HuH-7.5 (cell line): Measurements from ENCODE around the gene FLT4.

ENCODE experiments used
- DNase-seq: peaks from one replicate; pipeline ENCODE4 v3.0.0; 2011; ENCODE audit warnings: low spot score

Gene FLT4

DNA sequence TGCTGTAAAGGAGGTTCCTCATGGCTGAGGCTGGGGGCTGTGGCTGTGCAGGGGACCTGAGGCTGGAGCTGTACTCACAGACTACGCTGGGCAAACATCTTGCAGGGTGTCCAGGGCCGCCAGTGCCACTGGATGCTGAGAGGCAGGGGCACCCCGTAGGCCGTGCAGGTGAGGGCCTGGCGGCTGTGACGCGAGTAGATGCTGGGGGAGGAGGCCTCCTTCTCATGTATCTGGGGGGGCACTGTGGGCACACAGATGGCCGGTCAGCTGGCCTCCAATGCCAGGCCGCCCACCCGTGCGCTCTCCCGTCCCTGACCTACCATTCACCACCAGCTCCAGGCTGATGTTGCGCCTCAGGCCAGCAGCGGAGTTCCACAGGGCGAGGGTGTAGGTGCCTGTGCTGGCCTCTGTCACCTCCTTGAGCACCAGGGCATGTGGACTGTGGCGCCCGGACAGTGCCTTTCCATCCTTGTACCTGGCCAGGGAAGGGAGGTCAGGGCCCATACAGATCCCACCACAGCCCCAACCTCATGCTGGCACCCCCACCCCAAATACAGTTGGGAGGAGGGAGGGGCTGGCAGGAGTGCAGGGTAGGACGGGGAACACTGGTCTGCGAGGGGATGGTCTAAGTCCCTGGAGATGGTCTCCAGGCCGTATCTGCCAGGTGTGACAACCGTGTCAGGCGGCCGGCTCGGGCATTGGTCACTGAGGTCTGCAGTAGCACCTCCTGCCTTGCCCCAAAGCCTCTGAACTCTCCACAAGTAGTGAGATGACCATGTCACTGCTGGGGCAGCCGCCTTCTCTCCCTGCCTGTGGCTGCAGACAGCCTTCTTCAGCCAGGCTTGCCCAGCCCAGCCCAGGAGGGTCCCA is 23.4 kb downstream of the FLT4 start:
- no peak for DNase-seq

DNA sequence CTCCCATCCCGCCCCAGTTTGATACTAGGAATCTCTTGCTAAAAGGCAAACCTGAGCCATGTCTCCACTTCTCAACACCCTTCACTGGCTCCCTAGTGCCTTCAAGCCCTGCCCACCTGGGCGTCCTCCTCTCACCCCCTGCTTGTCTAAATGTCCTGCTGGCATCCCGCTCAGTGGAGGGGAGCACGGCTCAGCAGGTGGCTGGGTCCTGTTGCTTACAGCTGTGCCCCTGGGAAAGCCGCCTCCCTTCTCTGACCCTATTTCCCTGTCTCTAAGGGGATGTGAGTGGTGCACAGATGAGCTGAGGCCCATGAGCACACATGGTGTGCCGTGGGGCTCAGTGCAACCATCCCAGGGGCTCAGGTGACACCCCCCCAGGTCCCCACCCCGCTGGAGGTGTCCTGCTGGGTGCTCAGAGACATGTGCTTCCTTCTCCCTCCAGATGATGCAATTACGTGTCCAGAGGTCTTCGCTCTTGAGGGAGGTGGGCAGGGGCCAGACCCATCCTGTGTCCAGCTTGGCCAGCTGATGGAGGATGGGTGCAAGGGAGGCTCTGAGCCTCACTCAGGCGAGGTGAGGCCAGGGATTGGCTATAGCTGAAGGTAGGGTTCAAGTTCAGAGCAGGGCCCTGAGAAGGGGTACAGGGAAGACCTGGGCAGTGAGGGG is 24.1 kb downstream of the FLT4 start:
- DNase-seq = no peak

DNA sequence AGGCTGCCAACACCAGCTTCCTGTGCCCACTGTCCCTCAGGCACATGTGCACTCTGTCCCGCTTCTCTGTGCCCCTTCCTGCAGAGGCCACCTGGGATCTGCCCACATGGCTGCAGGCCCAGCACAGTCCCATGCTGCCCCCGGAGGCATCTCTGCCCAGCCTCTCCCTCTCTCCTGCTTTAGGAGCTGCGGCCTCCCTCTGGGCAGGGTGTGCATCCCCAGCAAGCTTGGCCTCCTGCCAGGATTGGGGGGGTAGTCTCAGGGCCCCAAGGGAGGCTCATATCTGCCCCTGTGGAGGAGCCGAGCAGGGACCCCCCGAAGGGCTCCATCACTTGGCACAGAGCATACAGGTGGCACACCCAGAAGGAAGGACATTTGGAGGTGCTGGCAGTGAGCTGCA is 24.8 kb downstream of the FLT4 start:
- no peak for DNase-seq

DNA sequence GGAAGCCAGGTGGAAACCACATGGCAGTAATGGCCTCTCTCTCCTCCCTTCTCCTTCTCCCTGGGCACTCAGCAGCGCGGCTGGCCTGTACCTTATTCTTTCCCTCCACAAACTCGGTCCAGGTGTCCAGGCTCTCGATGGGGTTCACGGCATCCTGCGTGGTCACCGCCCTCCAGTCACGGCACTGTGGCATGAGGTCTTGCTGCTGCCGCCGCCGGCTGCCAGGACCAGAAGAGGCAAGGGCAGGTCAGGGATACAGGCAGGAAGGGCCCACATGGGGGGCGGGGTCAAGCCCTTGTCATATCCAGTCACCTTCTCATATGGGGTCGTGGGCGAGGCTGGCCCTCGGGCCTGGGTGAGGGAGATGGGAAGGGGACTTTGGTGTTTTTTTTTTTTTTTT is 25.6 kb downstream of the FLT4 start:
- no peak for DNase-seq

DNA sequence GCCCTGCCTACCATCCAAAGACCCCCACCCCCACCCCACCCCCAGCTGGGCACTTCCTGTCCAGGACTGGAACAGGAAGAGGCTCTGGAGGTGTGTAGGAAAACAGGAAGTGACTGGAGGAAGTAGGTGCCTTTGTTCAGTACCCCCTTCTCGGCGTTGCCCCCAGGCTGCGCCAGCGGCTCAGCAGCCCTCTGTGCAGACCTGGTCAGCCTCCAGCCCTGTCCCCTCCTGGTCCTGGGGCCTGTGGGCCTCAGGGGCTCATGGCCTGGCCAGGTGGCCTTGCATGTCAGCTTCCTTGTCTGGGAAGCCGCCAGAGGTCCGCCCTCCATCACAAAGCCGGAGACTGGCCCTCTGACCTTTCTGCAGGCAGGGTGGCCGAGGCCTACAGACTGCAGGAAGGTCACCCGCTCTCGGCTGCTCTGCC is 26.0 kb downstream of the FLT4 start:
- DNase-seq = no peak

DNA sequence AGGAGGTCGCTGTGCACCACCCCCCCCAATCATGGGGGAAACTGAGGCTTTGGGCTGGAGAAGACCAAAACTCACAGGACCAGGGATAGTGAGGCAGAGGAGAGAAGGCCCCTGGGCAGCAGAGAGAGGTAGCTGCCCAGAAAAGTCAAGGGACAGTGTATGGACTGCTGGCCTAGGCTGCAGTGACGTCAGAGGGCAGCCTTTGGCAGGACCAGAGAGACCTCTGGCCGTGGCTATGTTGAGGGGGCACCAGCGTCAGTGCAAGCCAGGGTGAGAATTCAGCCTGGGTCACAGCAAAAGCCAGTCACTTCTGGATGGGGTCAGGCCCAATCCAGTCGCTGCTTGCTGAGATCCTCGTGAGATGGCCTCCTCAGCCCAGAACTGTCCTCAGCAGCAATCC is 26.5 kb downstream of the FLT4 start:
- DNase-seq = no peak

DNA sequence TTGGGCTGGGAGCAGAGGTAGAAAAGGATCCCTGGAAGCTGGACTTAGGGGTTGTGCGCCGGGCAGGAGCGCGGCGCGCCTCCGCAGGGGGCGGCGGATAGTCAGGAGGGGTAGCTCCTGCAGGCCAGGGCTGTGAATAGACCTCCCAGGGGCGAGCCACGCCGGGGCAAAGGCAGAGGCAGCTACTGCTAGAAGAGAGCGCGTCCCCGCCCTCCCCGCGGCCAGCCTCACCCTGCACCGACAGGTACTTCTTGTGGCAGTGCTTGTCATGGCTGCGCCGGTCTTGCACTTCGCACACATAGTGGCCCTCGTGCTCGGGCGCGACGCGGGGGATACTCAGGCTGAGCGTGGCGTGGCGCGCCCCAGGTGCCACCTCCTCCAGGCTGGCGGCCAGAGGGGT is 28.1 kb downstream of the FLT4 start:
- no peak for DNase-seq

- no peak for DNase-seq
Measured at GRCh38 chr5:180620014-180620413, 29.4 kb downstream of the FLT4 start.

DNA sequence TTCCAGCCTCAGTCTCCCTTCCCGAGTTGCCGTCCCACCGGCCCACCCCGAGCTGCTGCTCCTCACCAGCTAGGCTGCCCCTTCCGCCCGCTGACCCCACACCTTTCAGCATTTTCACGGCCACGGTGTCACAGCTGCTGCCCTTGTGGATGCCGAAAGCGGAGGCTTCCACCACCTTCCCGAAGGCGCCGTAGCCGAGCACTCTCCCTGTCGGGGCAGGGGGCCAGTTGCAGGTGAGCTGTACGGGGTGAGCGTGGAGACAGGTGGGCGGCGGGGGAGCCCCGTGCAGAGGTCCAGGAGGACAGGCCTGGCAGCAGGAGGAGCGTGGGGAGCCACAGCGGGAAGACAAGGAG is 29.9 kb downstream of the FLT4 start:
- DNase-seq = no peak

- no peak for DNase-seq
Measured at GRCh38 chr5:180618829-180619562, 30.4 kb downstream of the FLT4 start.

DNA sequence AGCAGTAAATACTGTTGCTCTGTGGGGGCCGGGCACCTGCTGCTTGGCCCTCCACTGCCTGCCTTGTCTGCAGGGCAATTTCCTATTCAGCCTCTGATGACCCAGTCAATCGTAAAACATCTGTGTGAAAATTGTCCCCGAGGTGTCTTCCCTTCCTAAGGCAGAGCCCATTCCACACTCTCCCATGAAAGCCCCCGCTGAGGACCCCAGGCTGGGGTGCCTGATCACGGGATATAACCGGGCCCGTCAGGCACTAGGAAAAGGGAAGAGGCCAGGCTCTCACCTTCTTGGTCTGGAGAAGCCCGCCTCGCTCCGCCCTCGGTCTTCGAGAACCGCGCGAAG is 30.9 kb downstream of the FLT4 start:
- DNase-seq = no peak

GRCh38 chr5:180613814-180614188 is 35.6 kb downstream of the FLT4 start:
- DNase-seq = no peak

DNA sequence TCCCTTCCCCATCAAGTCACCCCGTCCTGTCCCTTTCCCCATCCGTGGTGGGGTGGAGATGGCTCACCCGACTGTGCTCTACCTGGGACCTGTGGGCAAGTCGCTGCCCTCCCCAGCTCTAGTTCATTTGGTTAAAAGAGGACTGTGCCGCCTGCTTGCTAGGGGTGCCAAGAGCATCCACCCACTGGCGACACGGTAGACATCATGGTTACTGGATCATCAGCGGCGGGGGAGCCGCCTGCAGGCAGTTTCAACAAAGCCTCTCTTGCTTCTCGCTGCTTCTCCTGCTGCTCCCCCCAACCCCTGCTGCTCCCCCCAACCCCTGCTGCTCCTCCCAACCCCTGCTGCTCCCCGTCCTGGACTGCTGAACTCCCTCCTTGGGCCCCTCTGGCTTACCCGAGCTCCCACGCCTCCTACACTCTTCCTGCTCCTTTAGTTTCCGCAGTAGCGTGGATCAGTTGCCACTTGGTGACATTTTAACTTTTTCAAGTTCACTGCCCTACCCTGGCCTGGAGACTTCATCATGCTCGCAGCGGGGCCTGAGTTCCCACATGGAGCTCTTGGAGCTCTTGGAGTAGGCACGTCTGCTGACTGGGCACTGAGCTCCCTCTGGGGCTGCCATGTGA is 36.1 kb downstream of the FLT4 start:
- DNase-seq = no peak

DNA sequence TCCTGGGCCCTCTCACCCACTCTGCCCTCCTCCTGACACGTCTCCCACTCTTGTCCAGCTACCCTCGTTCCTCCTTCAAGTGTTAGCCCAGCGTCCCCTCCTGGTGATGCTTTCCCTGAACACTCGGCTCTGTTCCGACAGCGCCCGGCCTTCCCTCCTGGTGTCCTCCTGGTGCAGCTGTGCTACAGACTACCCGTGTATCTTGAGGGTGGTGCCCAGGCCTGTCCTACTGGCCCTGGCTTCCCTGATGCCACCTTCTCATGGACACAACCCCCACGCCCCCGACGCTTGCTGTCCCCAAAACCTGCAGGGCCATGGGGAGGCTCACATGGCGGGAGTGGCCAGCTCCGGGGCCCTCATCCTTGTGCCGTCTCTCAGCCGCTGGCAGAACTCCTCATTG is 36.7 kb downstream of the FLT4 start:
- no peak for DNase-seq

DNA sequence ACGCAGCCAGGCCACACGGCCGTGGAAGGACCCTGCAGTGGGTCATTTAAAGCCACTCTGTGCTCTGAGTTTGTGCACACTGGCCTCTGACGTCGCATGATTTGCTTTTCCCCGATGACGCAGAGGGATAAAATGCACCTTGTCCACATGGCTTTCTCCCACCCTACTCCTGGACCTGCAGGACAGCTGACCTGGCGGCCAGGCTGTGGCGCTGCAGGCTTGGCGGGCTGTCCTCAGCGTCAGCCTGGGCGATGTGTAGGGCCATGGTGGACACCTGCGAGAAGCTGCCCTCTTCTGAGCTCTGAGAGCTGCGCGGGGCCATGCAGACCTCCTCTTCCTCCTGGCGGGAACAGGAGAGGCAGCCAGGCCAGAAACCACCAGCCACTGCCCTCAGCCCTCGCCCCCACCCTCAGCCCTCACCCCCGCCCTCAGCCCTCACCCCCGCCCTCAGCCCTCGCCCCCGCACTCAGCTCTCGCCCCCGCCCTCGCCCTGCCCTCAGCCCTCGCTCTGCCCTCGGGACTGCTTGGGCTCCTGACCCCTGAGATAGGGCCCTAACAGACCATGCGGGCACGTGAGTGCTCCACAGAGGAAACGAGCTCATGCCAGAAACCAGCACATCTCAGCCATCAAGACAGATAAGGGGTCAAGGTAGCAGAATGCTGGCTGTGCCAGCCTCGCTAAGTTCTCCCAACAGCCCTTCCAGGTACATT is 38.1 kb downstream of the FLT4 start:
- peak; percentile 85 for DNase-seq

GRCh38 chr5:180609817-180610550 is 39.4 kb downstream of the FLT4 start:
- no peak for DNase-seq

GRCh38 chr5:180609386-180609785 is 40.0 kb downstream of the FLT4 start:
- no peak for DNase-seq

- DNase-seq = no peak
Measured at GRCh38 chr5:180608572-180609310, 40.7 kb downstream of the FLT4 start.

DNA sequence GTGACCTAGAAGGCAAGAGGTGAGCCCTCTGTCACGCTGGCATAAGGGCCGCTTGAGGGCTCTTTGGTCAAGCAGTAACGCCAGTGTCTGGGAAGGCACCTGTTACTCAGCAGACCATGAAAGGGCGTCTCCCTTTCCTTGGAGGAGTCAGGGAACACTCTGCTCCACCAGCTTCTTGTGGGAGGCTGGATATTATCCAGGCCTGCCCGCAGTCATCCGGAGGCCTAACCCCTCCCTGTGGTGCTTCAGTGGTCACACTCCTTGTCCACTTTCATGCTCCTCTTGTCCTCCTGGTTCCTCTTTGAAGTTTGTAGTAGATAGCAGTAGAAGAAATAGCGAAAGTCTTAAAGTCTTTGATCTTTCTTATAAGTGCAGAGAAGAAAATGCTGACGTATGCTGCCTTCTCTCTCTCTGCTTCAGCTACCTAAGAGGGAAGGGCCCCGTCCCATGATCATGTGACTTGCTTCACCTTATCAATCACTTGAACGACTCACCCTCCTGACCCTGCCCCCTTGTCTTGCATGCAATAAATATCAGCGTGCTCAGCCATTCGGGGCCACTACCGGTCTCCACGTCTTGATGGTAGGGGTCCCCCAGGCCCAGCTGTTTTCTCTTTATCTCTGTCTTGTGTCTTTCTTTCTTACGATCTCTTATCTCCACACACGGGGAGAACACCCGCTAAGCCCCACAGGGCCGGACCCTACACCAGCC is 41.4 kb downstream of the FLT4 start:
- DNase-seq = no peak

- no peak for DNase-seq
Measured at GRCh38 chr5:180606215-180606785, 43.1 kb downstream of the FLT4 start.
